GM21737 (cell line): ENCODE measurements around the gene LHX6.

Experiments used
- ATAC-seq: cut with Tn5 transposase; IDR thresholded peaks from one replicate; pipeline ENCODE4 v1.9.1; 2021; ENCODE audit warnings: mild to moderate bottlenecking, moderate library complexity; ENCODE audit not compliant: unreplicated experiment

LHX6 gene

GRCh38 chr9:122192914-122193525 lies 35.7 kb downstream of the LHX6 start:
- ATAC-seq, result no peak

GRCh38 chr9:122192261-122192875 lies 36.4 kb downstream of the LHX6 start:
- ATAC-seq, result no peak

- ATAC-seq, result no peak
Measured at GRCh38 chr9:122191584-122191983, 37.2 kb downstream of the LHX6 start.

GRCh38 chr9:122190597-122191381 lies 38.0 kb downstream of the LHX6 start:
- ATAC-seq, result no peak

GRCh38 chr9:122188369-122188768 lies 40.4 kb downstream of the LHX6 start:
- no peak for ATAC-seq

GRCh38 chr9:122186777-122187470 lies 41.8 kb downstream of the LHX6 start:
- no peak for ATAC-seq

GRCh38 chr9:122186301-122186700 lies 42.5 kb downstream of the LHX6 start:
- ATAC-seq, result no peak

- ATAC-seq, result no peak
Measured at GRCh38 chr9:122184551-122184950, 44.2 kb downstream of the LHX6 start.

GRCh38 chr9:122183501-122183900 lies 45.3 kb downstream of the LHX6 start:
- ATAC-seq, result no peak

GRCh38 chr9:122180633-122181032 lies 48.1 kb downstream of the LHX6 start:
- no peak for ATAC-seq

- ATAC-seq, result no peak
Measured at GRCh38 chr9:122179690-122180074, 49.1 kb downstream of the LHX6 start.

- ATAC-seq, result no peak
Measured at GRCh38 chr9:122179054-122179689, 49.6 kb downstream of the LHX6 start.

GRCh38 chr9:122176916-122177315 lies 51.8 kb downstream of the LHX6 start:
- ATAC-seq, result no peak

GRCh38 chr9:122173670-122174069 lies 55.1 kb downstream of the LHX6 start:
- ATAC-seq, result no peak

- no peak for ATAC-seq
Measured at GRCh38 chr9:122172131-122172530, 56.6 kb downstream of the LHX6 start.

GRCh38 chr9:122168356-122168755 lies 60.4 kb downstream of the LHX6 start:
- ATAC-seq, result no peak

- no peak for ATAC-seq
Measured at GRCh38 chr9:122164286-122164685, 64.5 kb downstream of the LHX6 start.

- no peak for ATAC-seq
Measured at GRCh38 chr9:122162415-122162814, 66.3 kb downstream of the LHX6 start.

GRCh38 chr9:122159925-122160246 lies 68.9 kb downstream of the LHX6 start:
- ATAC-seq, result no peak

GRCh38 chr9:122159026-122159924 lies 69.5 kb downstream of the LHX6 start, which contains the start of the genes MORN5 and NDUFA8:
Gene MORN5 (plus strand): TSS chr9:122159908. CDS start chr9:122159973, 65 bp downstream.
Gene NDUFA8 (minus strand): TSS chr9:122159779. CDS start chr9:122159677, 102 bp downstream.
- peak; percentile 88 for ATAC-seq
